HUES48 (cell line): Measurements from ENCODE around the gene TRMT11.

ENCODE experiments used
- H3K27ac ChIP-seq: one replicate; pipeline ENCODE4 v1.7.0; 2013; ENCODE audit warnings: low read depth, low read length, inconsistent platforms
- H3K27me3 ChIP-seq: 2 replicates; pipeline ENCODE4 v1.6.1; 2013; ENCODE audit warnings: mild to moderate bottlenecking, low read length; ENCODE audit not compliant: control insufficient read depth, insufficient read depth
- H3K36me3 ChIP-seq: 2 replicates; pipeline ENCODE4 v1.6.1; 2013; ENCODE audit warnings: low read length; ENCODE audit not compliant: control insufficient read depth, insufficient read depth
- H3K4me1 ChIP-seq: 2 replicates; pipeline ENCODE4 v1.6.1; 2013; ENCODE audit warnings: mild to moderate bottlenecking, low read length; ENCODE audit not compliant: control insufficient read depth, insufficient read depth
- H3K4me3 ChIP-seq: 2 replicates; pipeline ENCODE4 v1.5.1; 2013; ENCODE audit warnings: mild to moderate bottlenecking, low read depth, low read length
- H3K9ac ChIP-seq: 2 replicates; pipeline ENCODE4 v1.6.1; 2013; ENCODE audit warnings: mild to moderate bottlenecking, low read depth, low read length, moderate library complexity
- H3K9me3 ChIP-seq: 2 replicates; pipeline ENCODE4 v1.6.1; 2013; ENCODE audit warnings: low read length; ENCODE audit not compliant: control insufficient read depth, insufficient read depth

TRMT11 gene

GRCh38 chr6:126026001-126026400 lies 39.7 kb downstream of the TRMT11 start:
- H3K9ac ChIP-seq = no peak overlapping the region
- H3K36me3 ChIP-seq = peaks cover 79% of the 10 kb centered on the region
- no peaks in the 10 kb centered on the region for H3K9me3 ChIP-seq
- no peaks in the 10 kb centered on the region for H3K27me3 ChIP-seq
- no peaks in the 10 kb centered on the region for H3K4me1 ChIP-seq
- no peak overlapping the region for H3K4me3 ChIP-seq
- no peak overlapping the region for H3K27ac ChIP-seq

GRCh38 chr6:126027601-126028000 lies 41.3 kb downstream of the TRMT11 start:
- Histone ChIP-seq H3K4me3 (no peak overlapping the region), H3K27me3 (no peaks in the 10 kb centered on the region), H3K36me3 (peaks cover 66% of the 10 kb centered on the region), H3K9ac (no peak overlapping the region), H3K9me3 (no peaks in the 10 kb centered on the region), H3K27ac (no peak overlapping the region), H3K4me1 (no peaks in the 10 kb centered on the region)

- H3K36me3 ChIP-seq = peaks cover 59% of the 10 kb centered on the region
- H3K27ac ChIP-seq = no peak overlapping the region
- no peak overlapping the region for H3K4me3 ChIP-seq
- no peaks in the 10 kb centered on the region for H3K27me3 ChIP-seq
- H3K9ac ChIP-seq = no peak overlapping the region
- H3K4me1 ChIP-seq = no peaks in the 10 kb centered on the region
- H3K9me3 ChIP-seq = no peaks in the 10 kb centered on the region
Observed at GRCh38 chr6:126030045-126030444, 43.7 kb downstream of the TRMT11 start.

GRCh38 chr6:126033696-126034095 lies 47.4 kb downstream of the TRMT11 start:
- Histone ChIP-seq H3K9me3 (no peaks in the 10 kb centered on the region), H3K4me3 (no peak overlapping the region), H3K27me3 (no peaks in the 10 kb centered on the region), H3K9ac (no peak overlapping the region), H3K36me3 (peaks cover 52% of the 10 kb centered on the region), H3K27ac (peak overlapping the region; percentile 24), H3K4me1 (no peaks in the 10 kb centered on the region)

GRCh38 chr6:126034656-126035055 lies 48.3 kb downstream of the TRMT11 start:
- Histone ChIP-seq H3K9ac (no peak overlapping the region), H3K9me3 (no peaks in the 10 kb centered on the region), H3K4me3 (no peak overlapping the region), H3K4me1 (no peaks in the 10 kb centered on the region), H3K27ac (no peak overlapping the region), H3K27me3 (no peaks in the 10 kb centered on the region), H3K36me3 (peaks cover 52% of the 10 kb centered on the region)

GRCh38 chr6:126035764-126036163 lies 49.4 kb downstream of the TRMT11 start:
- Histone ChIP-seq H3K27ac (no peak overlapping the region), H3K4me3 (no peak overlapping the region), H3K4me1 (no peaks in the 10 kb centered on the region), H3K36me3 (peaks cover 60% of the 10 kb centered on the region), H3K9ac (no peak overlapping the region), H3K9me3 (no peaks in the 10 kb centered on the region), H3K27me3 (no peaks in the 10 kb centered on the region)

GRCh38 chr6:126038234-126038633 lies 51.9 kb downstream of the TRMT11 start:
- no peaks in the 10 kb centered on the region for H3K4me1 ChIP-seq
- no peak overlapping the region for H3K4me3 ChIP-seq
- peaks cover 62% of the 10 kb centered on the region for H3K36me3 ChIP-seq
- no peaks in the 10 kb centered on the region for H3K9me3 ChIP-seq
- H3K27ac ChIP-seq = no peak overlapping the region
- H3K27me3 ChIP-seq = no peaks in the 10 kb centered on the region
- H3K9ac ChIP-seq = no peak overlapping the region

- Histone ChIP-seq H3K36me3 (peaks cover 57% of the 10 kb centered on the region), H3K9me3 (peaks cover 1% of the 10 kb centered on the region; the same call in 1 of the 2 replicates), H3K4me3 (no peak overlapping the region), H3K9ac (no peak overlapping the region), H3K27ac (peak overlapping the region; percentile 33), H3K4me1 (no peaks in the 10 kb centered on the region), H3K27me3 (no peaks in the 10 kb centered on the region)
Observed at GRCh38 chr6:126039284-126039683, 52.9 kb downstream of the TRMT11 start.

- H3K4me3 ChIP-seq = no peak overlapping the region
- no peaks in the 10 kb centered on the region for H3K4me1 ChIP-seq
Observed at GRCh38 chr6:126040394-126040793, 54.1 kb downstream of the TRMT11 start.

GRCh38 chr6:126040826-126041225 lies 54.5 kb downstream of the TRMT11 start:
- peaks cover 57% of the 10 kb centered on the region for H3K36me3 ChIP-seq
- H3K4me1 ChIP-seq = no peaks in the 10 kb centered on the region
- H3K27me3 ChIP-seq = no peaks in the 10 kb centered on the region
- no peak overlapping the region for H3K9ac ChIP-seq
- H3K4me3 ChIP-seq = no peak overlapping the region
- H3K27ac ChIP-seq = no peak overlapping the region
- H3K9me3 ChIP-seq = peaks cover 5% of the 10 kb centered on the region; the same call in 1 of the 2 replicates

More at GRCh38 chr6:126040394-126040793, 54.1 kb downstream of the TRMT11 start:
- Histone ChIP-seq H3K9me3 (peaks cover 5% of the 10 kb centered on the region; the same call in 1 of the 2 replicates), H3K9ac (no peak overlapping the region), H3K36me3 (peaks cover 53% of the 10 kb centered on the region), H3K27me3 (no peaks in the 10 kb centered on the region), H3K27ac (no peak overlapping the region)

- Histone ChIP-seq H3K36me3 (peaks cover 58% of the 10 kb centered on the region), H3K27ac (no peak overlapping the region)
Observed at GRCh38 chr6:126041516-126041915, 55.2 kb downstream of the TRMT11 start.

GRCh38 chr6:126042001-126042419 lies 55.7 kb downstream of the TRMT11 start:
- Histone ChIP-seq H3K9me3 (peaks cover 5% of the 10 kb centered on the region; the same call in 1 of the 2 replicates), H3K27ac (no peak overlapping the region), H3K4me1 (no peaks in the 10 kb centered on the region), H3K27me3 (no peaks in the 10 kb centered on the region), H3K36me3 (peaks cover 56% of the 10 kb centered on the region), H3K4me3 (no peak overlapping the region), H3K9ac (no peak overlapping the region)

More at GRCh38 chr6:126041516-126041915, 55.2 kb downstream of the TRMT11 start:
- H3K4me1 ChIP-seq = no peaks in the 10 kb centered on the region
- peaks cover 5% of the 10 kb centered on the region; the same call in 1 of the 2 replicates for H3K9me3 ChIP-seq
- H3K9ac ChIP-seq = no peak overlapping the region
- no peak overlapping the region for H3K4me3 ChIP-seq
- no peaks in the 10 kb centered on the region for H3K27me3 ChIP-seq
